Activated CD4-positive, alpha-beta T cell treated with anti-CD3 and anti-CD28 coated beads, Interleukin-2, amount 50 U/mL, for 1 hour (primary cell): ENCODE data around the gene FAM131C.
A peak's percentile ranks its signal among the peaks of the same experiment; 100 is the strongest.
"Not testable (repeated sequence)": the region's sequence is repeated elsewhere in the genome, so short reads cannot be mapped to it uniquely, and the experiment has no call there.

Experiments used
- DNase-seq: peaks from one replicate; pipeline ENCODE4 v3.0.0-alpha.2; 2020

The FAM131C gene

GRCh38 chr1:16057314-16057915, 16.0 kb downstream of the FAM131C start:
- DNase-seq: not testable (repeated sequence)

GRCh38 chr1:16056521-16056912, 16.9 kb downstream of the FAM131C start:
- DNase-seq: not testable (repeated sequence)

DNA sequence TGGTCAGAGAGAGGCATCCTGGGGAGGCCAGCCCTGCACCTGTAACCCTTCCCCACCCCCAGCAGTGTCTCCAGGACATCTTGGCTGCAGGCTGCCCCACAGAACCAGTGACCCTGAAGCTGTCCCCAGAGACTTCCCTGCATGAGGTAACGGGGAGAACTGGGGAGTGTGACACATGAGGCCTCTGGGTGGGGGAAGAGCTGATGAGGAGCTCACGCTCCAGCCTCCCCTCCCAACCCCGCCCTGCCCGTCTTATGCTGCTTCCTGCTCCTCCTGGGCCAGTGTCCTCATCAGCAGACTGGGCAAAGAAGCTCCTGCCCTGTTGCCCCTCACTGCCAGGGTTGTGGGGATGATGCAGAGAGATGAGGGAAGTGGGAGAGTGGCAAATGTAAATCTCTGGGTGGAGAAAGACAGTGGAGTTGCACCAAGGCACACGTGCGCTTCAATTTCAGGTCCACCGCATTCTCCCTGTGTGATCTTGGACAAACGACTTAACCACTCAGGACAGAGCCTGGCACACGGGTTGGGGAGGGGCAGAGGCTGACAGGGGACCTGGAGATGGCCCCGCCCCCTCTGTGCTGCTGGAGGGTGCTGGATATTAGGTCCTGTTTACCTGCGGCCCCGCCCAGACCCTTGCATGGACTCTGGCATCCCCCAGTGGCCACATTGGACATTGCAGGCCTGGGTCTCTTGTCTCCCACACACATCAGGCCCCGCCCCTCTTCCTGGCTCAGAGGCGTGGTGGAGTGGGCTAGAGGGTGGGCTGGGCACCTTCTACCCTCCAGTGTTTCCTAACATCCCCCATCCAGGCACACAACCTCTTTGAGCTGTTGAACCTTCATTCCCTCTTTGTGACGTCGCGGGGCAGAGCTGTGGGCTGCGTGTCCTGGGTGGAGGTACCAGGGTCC, 17.6 kb downstream of the FAM131C start:
- DNase-seq: peak; percentile 69

- no peak for DNase-seq
These were observed 18.6 kb downstream of the FAM131C start for GRCh38 chr1:16054598-16055540.

DNA sequence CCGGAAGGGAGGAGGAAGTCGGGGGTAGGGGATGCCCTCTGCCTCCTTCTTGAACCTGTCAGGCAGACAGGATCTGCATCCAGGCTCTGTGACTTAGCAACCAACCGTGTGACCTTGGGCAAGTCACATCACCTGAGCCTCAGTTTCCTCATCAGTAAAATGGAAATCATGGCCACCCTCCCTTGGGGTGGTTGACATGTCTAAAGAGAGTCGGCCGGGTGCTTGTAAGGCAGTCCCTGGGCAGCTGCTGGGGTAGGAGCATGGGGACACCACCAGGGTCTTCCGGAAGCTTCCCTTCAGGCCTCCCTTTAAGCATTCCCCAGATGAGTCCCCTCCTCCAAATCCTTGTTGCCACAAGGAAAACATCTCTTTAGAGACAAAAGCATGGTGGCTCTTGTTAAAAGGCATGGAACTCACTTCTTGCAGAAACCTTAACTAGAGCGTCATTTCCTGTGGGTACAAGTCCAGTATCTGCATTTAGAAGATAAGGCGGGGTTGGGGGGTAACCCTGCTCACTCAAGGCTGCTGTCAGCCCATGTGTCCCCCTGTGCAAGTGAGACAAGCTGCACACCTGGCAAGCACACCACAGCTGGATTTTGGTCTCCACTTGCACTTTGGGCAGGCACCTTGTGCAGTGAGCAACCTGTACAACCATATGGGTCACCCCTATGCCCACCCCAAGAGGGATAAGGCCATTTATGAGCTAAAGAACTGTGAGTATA, 19.5 kb downstream of the FAM131C start:
- no peak for DNase-seq

- not testable (repeated sequence) for DNase-seq
These were observed 21.5 kb downstream of the FAM131C start for GRCh38 chr1:16051949-16052348.

- no peak for DNase-seq
These were observed 22.4 kb downstream of the FAM131C start for GRCh38 chr1:16051039-16051438.

- DNase-seq: no peak
These were observed 23.1 kb downstream of the FAM131C start for GRCh38 chr1:16050328-16050727.

DNA sequence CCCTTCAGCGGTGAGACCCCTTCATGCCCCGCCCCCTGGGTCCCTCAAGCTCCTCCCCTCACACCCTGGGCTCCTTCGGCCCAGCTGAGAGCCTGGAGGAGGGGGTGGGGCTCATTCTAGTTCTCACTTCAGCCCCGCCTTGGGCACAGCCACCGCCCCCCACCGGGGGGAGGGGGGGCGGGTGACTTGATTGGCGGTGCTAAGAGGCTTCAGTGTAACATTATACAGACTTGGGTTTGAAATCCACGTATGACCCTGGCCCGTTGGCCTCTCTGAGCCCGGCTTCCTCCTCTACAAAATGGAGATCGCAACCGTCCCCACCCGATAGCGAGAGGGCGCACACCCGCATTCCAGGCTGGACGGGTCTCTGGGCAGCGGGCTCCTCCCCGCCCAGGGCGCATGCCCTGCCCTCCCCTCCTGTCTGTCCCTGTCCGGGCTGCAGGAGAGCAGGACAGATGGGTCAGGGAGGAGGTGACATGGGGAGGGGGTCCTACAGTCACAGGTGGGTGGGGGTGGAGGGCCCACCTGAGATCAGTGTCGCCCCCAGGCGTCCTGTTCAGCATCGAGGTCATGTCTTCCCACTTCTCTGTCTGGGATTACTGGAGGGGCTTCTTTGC, 24.8 kb downstream of the FAM131C start:
- peak; percentile 10 for DNase-seq

- DNase-seq: no peak
These were observed 25.5 kb downstream of the FAM131C start for GRCh38 chr1:16047791-16048475.

DNA sequence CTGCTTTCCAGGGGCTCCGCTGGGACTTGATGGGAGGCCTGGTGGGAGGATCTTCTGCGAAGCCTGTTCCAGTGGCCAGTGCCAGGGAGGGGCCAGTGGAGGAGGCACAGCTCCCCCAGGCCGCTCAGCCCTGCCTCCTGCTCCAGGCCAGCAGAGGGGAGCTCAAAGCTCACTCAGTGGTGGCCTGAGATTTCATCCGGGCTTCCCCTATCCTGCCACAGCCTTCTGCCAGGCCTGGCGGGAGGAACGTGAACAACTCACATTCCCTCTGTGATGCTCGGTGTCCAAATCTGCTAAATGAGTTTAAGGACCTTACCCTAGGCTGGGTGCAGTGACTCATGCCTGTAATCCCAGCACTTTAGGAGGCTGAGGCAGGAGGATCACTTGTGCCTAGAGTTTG, 26.6 kb downstream of the FAM131C start:
- DNase-seq: no peak

GRCh38 chr1:16043950-16044349, 29.5 kb downstream of the FAM131C start:
- DNase-seq: no peak

DNA sequence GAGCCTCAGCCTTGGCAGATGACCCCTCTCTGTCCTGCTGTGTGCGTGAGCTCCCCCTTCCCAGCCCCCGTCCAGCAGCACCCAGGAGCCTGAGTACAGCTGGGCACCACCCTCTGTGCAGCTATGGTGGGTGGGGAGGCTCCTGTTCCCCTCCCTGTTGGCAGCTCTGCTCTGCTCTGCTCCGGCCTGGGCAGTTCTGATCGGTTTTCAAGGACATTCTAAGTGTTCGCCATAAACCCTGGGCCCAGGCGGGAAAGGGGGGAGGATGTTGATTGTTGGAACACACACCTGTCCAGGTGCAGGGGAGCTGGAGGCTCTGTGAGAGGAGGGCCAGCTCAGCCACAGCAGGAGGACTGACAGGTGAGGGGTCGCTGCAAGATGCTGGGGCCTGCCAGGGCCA, 29.9 kb downstream of the FAM131C start, which contains the start of gene CLCNKB:
CLCNKB (plus strand) TSS at position 262 of the 400 bp plus-strand sequence. CDS start 711 bp downstream, outside the sequence.
- DNase-seq: no peak

GRCh38 chr1:16042654-16043053, 30.8 kb downstream of the FAM131C start:
- DNase-seq: not testable (repeated sequence)

DNA sequence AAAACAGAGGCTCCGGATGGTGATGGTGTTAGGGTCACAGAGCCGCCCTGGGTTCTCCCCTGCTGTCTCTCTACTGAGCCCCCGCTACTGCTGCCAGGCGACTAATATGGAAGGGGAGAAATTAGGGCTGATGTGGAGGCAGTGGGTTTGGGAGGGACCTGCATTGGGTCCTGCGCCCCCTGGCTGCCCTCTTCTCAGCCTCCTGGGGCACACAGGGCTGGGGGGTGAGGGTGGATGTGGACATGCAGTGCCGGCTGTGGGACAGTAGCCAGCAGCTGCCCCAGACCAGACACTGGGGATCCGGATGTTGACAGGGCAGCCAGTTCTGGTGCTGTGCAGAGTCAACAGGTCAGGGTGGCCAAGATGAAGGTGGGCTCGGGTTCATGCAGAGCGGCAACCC, 31.4 kb downstream of the FAM131C start:
- DNase-seq: no peak

- no peak for DNase-seq
These were observed 32.3 kb downstream of the FAM131C start for GRCh38 chr1:16041200-16041599.

DNA sequence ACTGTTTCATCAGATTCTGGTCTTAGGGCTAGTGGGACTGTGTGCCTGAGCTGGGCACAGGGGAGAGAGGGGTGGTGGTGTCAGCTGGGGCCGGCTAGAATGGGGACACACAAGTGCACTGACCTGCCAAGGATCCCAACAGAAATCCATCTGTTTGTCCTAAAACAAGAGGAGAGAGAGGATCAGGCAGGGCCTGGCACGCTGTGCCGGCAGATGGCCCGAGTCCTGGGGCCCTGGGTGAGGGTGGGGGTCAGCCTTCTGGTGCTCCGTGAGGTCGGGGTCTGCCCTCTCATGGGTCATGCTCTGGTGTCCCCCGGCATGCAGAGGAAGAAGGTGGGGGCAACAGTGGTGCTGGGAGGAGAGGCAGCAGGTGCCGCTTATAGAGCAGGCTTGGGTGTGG, 33.6 kb downstream of the FAM131C start:
- DNase-seq: not testable (repeated sequence)

DNA sequence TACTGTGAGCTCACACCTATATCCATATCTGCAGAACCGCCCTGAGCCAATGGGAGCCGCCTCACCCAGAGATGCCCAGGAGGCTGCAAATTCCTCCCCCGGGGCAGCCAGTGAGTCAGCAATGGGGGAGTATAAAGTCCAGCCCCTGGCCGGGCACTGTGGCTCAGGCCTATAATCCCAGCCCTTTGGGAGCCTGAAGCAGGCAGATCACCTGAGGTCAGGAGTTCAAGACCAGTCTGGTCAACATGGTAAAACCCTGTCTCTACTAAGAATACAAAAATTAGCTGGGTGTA, 34.9 kb downstream of the FAM131C start:
- DNase-seq: no peak

- DNase-seq: not testable (repeated sequence)
These were observed 37.0 kb downstream of the FAM131C start for GRCh38 chr1:16036461-16036860.

- DNase-seq: not testable (repeated sequence)
These were observed 40.3 kb downstream of the FAM131C start for GRCh38 chr1:16033103-16033632.
